Vagina (tissue), 2 donors: Measurements from ENCODE around the gene PANK1. TPM values are rescaled to one million over a fixed set of nuclear protein-coding genes. Genes with fewer than 3 reads are reported as not detected.
"Not testable (repeated sequence)": the region's sequence is repeated elsewhere in the genome, so short reads cannot be mapped to it uniquely, and the experiment has no call there.

ENCODE experiments used
- DNase-seq, 2 donors: peaks; one replicate each; pipeline ENCODE4 v3.0.0-alpha.2; 2017; ENCODE audit errors: extremely low spot score in 2 of 2
- H3K27ac ChIP-seq: fragments of 200-600 bp; sonication (generic); one replicate; pipeline ENCODE4 v1.5.1; 2019
- H3K27me3 ChIP-seq: fragments of 200-600 bp; sonication (generic); one replicate; pipeline ENCODE4 v1.5.1; 2019
- H3K36me3 ChIP-seq, 2 donors: fragments of 200-600 bp; sonication (generic); one replicate each; pipeline ENCODE4 v1.5.1; 2017 to 2019
- H3K4me1 ChIP-seq: fragments of 200-600 bp; sonication (generic); one replicate; pipeline ENCODE4 v1.5.1; 2019
- H3K4me3 ChIP-seq, 2 donors: fragments of 200-600 bp; sonication (generic); 1 replicate in 1 of 2; 2 replicates in 1 of 2; pipeline ENCODE4 v1.5.1; 2016 to 2019
- H3K9me3 ChIP-seq: fragments of 200-600 bp; sonication (generic); one replicate; pipeline ENCODE4 v1.5.1; 2019
- CTCF ChIP-seq, 3 experiments: fragments of 450-650 bp in 2 of 3; fragments of 200-600 bp in 1 of 3; sonication (generic) in 1 of 3; IDR thresholded peaks; one replicate each; pipeline ENCODE4 v1.5.1; 2017 to 2019; ENCODE audit warnings: antibody characterized with exemption in 3 of 3, mild to moderate bottlenecking in 2 of 3, moderate library complexity in 2 of 3
- POLR2A ChIP-seq, 2 donors: fragments of 450-650 bp; IDR thresholded peaks; one replicate each; pipeline ENCODE4 v1.6.1; 2017; ENCODE audit warnings: antibody characterized with exemption in 2 of 2, mild to moderate bottlenecking in 2 of 2, moderate library complexity in 2 of 2
- POLR2AphosphoS5 ChIP-seq, 2 donors: sonication (generic); formaldehyde crosslinking; IDR thresholded peaks; one replicate each; pipeline ENCODE4 v1.9.0; 2017; ENCODE audit warnings: antibody characterized with exemption in 2 of 2, mild to moderate bottlenecking in 2 of 2, low read depth in 1 of 2; ENCODE audit not compliant: insufficient read depth in 1 of 2
- intact Hi-C: fragments of 100-400 bp; cut with DNase I; formaldehyde crosslinking; loops from one replicate; pipeline ENCODE4 v1.15.1; 2023
- total RNA-seq: library from RNA; depleted of rRNA; stranded (reverse); fragments of >200 nt; gene quantifications from one replicate; pipeline ENCODE4 v1.2.3, GENCODE V29; 2016

PANK1 gene
- total RNA-seq, 1 donor from 2014 or later = 10.3 TPM

- Histone ChIP-seq H3K4me1 (no peaks in the 10 kb centered on the region), H3K36me3 (no peaks in the 10 kb centered on the region), H3K27me3 (no peaks in the 10 kb centered on the region), H3K4me3 (no peak overlapping the region), H3K9me3 (no peaks in the 10 kb centered on the region), H3K27ac (no peak overlapping the region)
- intact Hi-C loops = no loop called here
- no peak for TF ChIP-seq POLR2AphosphoS5 (IDR thresholded peaks at IDR 0.05; ENCODE audit: insufficient read depth in 1 of 2, low read depth in 1 of 2)
- no peak for TF ChIP-seq POLR2A (IDR thresholded peaks at IDR 0.05)
- TF ChIP-seq CTCF (IDR thresholded peaks at IDR 0.05) = no peak
- DNase-seq = no peak
Measured at GRCh38 chr10:89625041-89625765, 19.8 kb downstream of the PANK1 start.

- H3K27me3 ChIP-seq = no peaks in the 10 kb centered on the region
- H3K27ac ChIP-seq = no peak overlapping the region
- no peaks in the 10 kb centered on the region for H3K36me3 ChIP-seq
- intact Hi-C loops = no loop called here
- H3K9me3 ChIP-seq = no peaks in the 10 kb centered on the region
- TF ChIP-seq POLR2AphosphoS5 (IDR thresholded peaks at IDR 0.05; ENCODE audit: insufficient read depth in 1 of 2, low read depth in 1 of 2) (no peak), POLR2A (IDR thresholded peaks at IDR 0.05) (no peak), CTCF (IDR thresholded peaks at IDR 0.05) (no peak)
- H3K4me1 ChIP-seq = no peaks in the 10 kb centered on the region
- H3K4me3 ChIP-seq = no peak overlapping the region
- no peak for DNase-seq
Measured at GRCh38 chr10:89624020-89624419, 21.0 kb downstream of the PANK1 start.

- Histone ChIP-seq H3K27me3 (no peaks in the 10 kb centered on the region), H3K27ac (no peak overlapping the region), H3K36me3 (no peaks in the 10 kb centered on the region), H3K4me1 (no peaks in the 10 kb centered on the region), H3K9me3 (no peaks in the 10 kb centered on the region), H3K4me3 (no peak overlapping the region)
- no peak for DNase-seq
- TF ChIP-seq CTCF (IDR thresholded peaks at IDR 0.05) (no peak), POLR2AphosphoS5 (IDR thresholded peaks at IDR 0.05; ENCODE audit: insufficient read depth in 1 of 2, low read depth in 1 of 2) (no peak), POLR2A (IDR thresholded peaks at IDR 0.05) (no peak)
- intact Hi-C loops = no loop called here
Measured at GRCh38 chr10:89622151-89622550, 22.9 kb downstream of the PANK1 start.

GRCh38 chr10:89621438-89621837 is 23.6 kb downstream of the PANK1 start:
- no peaks in the 10 kb centered on the region for H3K9me3 ChIP-seq
- no peaks in the 10 kb centered on the region for H3K36me3 ChIP-seq
- H3K4me3 ChIP-seq = no peak overlapping the region
- intact Hi-C loops = no loop called here
- H3K27me3 ChIP-seq = no peaks in the 10 kb centered on the region
- H3K27ac ChIP-seq = no peak overlapping the region
- DNase-seq = no peak
- TF ChIP-seq POLR2AphosphoS5 (IDR thresholded peaks at IDR 0.05; ENCODE audit: insufficient read depth in 1 of 2, low read depth in 1 of 2) = no peak
- TF ChIP-seq CTCF (IDR thresholded peaks at IDR 0.05) = no peak
- no peak for TF ChIP-seq POLR2A (IDR thresholded peaks at IDR 0.05)
- H3K4me1 ChIP-seq = no peaks in the 10 kb centered on the region

GRCh38 chr10:89620296-89620695 is 24.7 kb downstream of the PANK1 start:
- intact Hi-C loops, H3K9me3 ChIP-seq, H3K4me3 ChIP-seq: not testable (repeated sequence)

More at GRCh38 chr10:89620296-89620695, 24.7 kb downstream of the PANK1 start:
- DNase-seq, H3K4me1 ChIP-seq, H3K36me3 ChIP-seq, H3K27me3 ChIP-seq, H3K27ac ChIP-seq: not testable (repeated sequence)
